GM19467 (cell line): ENCODE results near the gene SCFD2.

Source experiments
- ATAC-seq: cut with Tn5 transposase; IDR thresholded peaks from one replicate; pipeline ENCODE4 v1.9.1; 2021; ENCODE audit warnings: mild to moderate bottlenecking, moderate library complexity; ENCODE audit not compliant: unreplicated experiment

The SCFD2 gene

GRCh38 chr4:52894443-52894842, 471.4 kb downstream of the SCFD2 start:
- ATAC-seq, result no peak

- ATAC-seq, result no peak
Measured at GRCh38 chr4:52892880-52893279, 473.0 kb downstream of the SCFD2 start.

GRCh38 chr4:52891743-52892142, 474.1 kb downstream of the SCFD2 start:
- no peak for ATAC-seq

GRCh38 chr4:52890521-52890791, 475.4 kb downstream of the SCFD2 start:
- no peak for ATAC-seq

- ATAC-seq, result no peak
Measured at GRCh38 chr4:52889778-52890520, 475.9 kb downstream of the SCFD2 start.

GRCh38 chr4:52889354-52889753, 476.5 kb downstream of the SCFD2 start:
- no peak for ATAC-seq

GRCh38 chr4:52884994-52885393, 480.9 kb downstream of the SCFD2 start:
- no peak for ATAC-seq

- no peak for ATAC-seq
Measured at GRCh38 chr4:52883707-52884669, 481.9 kb downstream of the SCFD2 start.

- no peak for ATAC-seq
Measured at GRCh38 chr4:52883183-52883621, 482.7 kb downstream of the SCFD2 start.

GRCh38 chr4:52880994-52881393, 484.9 kb downstream of the SCFD2 start:
- ATAC-seq, result no peak

GRCh38 chr4:52879471-52879870, 486.4 kb downstream of the SCFD2 start:
- ATAC-seq, result no peak

- ATAC-seq, result no peak
Measured at GRCh38 chr4:52877694-52878093, 488.2 kb downstream of the SCFD2 start.

- ATAC-seq, result no peak
Measured at GRCh38 chr4:52877036-52877435, 488.8 kb downstream of the SCFD2 start.

- ATAC-seq, result no peak
Measured at GRCh38 chr4:52876069-52876468, 489.8 kb downstream of the SCFD2 start.

GRCh38 chr4:52874948-52875347, 490.9 kb downstream of the SCFD2 start:
- ATAC-seq, result no peak

- no peak for ATAC-seq
Measured at GRCh38 chr4:52873861-52874343, 492.0 kb downstream of the SCFD2 start.

GRCh38 chr4:52873191-52873590, 492.7 kb downstream of the SCFD2 start:
- no peak for ATAC-seq

GRCh38 chr4:52870225-52870624, 495.6 kb downstream of the SCFD2 start:
- ATAC-seq, result no peak

- ATAC-seq, result no peak
Measured at GRCh38 chr4:52869656-52870055, 496.2 kb downstream of the SCFD2 start.

GRCh38 chr4:52869196-52869595, 496.7 kb downstream of the SCFD2 start:
- no peak for ATAC-seq

GRCh38 chr4:52868133-52868532, 497.7 kb downstream of the SCFD2 start:
- no peak for ATAC-seq

GRCh38 chr4:52867163-52867562, 498.7 kb downstream of the SCFD2 start:
- ATAC-seq, result no peak
